ENCODE results near the gene CXorf58. TPM values are rescaled to one million over a fixed set of nuclear protein-coding genes. Genes with fewer than 3 reads are reported as not detected.
A peak's percentile ranks its signal among the peaks of the same experiment; 100 is the strongest.

CXorf58 gene
- total and polyA plus RNA-seq, 9 of the 15 experiments (the other 6 are each of a cell fraction or from before 2014, with no cell fraction given), result 0.10 to 0.27 (median 0.16) TPM; not detected in 3

DNA sequence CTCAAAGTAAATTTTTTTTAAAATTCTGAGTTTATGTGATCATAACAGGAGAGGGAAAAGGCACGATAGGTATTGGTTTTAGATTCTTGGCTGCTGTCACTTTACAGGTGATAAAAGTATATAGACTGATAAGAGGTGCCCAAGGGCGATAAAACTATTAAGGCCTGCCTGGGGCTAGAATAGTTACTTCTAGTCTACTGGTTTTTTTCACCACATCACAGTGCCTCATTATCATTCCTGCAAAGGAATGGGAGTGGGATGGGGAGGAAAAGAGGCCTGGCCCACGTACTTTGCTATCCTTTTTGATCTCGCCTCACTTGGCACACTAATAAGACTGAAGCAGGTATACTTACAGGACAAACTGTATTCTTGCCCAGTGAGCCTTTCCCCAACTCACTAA is 46.6 kb downstream of the CXorf58 start (continued):
- TF ChIP-seq HINFP (tag; conservative IDR thresholded peaks at IDR 0.05; ENCODE audit: low read depth) (no peak), PURB (CRISPR knock-in tag; IDR thresholded peaks at IDR 0.05; ENCODE audit: low read depth) (no peak), ZNF253 (CRISPR knock-in tag; conservative IDR thresholded peaks at IDR 0.05) (no peak), ZKSCAN8 (CRISPR knock-in tag; IDR thresholded peaks at IDR 0.05) (no peak), TARDBP (IDR thresholded peaks at IDR 0.05) (no peak)
- TF ChIP-seq, protein P1, sequence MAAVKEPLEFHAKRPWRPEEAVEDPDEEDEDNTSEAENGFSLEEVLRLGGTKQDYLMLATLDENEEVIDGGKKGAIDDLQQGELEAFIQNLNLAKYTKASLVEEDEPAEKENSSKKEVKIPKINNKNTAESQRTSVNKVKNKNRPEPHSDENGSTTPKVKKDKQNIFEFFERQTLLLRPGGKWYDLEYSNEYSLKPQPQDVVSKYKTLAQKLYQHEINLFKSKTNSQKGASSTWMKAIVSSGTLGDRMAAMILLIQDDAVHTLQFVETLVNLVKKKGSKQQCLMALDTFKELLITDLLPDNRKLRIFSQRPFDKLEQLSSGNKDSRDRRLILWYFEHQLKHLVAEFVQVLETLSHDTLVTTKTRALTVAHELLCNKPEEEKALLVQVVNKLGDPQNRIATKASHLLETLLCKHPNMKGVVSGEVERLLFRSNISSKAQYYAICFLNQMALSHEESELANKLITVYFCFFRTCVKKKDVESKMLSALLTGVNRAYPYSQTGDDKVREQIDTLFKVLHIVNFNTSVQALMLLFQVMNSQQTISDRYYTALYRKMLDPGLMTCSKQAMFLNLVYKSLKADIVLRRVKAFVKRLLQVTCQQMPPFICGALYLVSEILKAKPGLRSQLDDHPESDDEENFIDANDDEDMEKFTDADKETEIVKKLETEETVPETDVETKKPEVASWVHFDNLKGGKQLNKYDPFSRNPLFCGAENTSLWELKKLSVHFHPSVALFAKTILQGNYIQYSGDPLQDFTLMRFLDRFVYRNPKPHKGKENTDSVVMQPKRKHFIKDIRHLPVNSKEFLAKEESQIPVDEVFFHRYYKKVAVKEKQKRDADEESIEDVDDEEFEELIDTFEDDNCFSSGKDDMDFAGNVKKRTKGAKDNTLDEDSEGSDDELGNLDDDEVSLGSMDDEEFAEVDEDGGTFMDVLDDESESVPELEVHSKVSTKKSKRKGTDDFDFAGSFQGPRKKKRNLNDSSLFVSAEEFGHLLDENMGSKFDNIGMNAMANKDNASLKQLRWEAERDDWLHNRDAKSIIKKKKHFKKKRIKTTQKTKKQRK (IDR thresholded peaks at IDR 0.05; ENCODE audit: borderline replicate concordance, low read depth, low read length), result no peak

GRCh38 chrX:23959781-23960180 is 52.0 kb downstream of the CXorf58 start:
- CTCF ChIA-PET (ENCODE audit: low intra/inter-chr PET ratio), result no interaction called here
- H4K20me1 ChIP-seq (replicated peaks; ENCODE audit: control insufficient read depth, insufficient read depth, low read length), result no peaks in the 10 kb centered on the region
- 51% methylated on average over 3 of the region's 3 CpGs for WGBS (ENCODE audit: insufficient coverage, low coverage, missing lambda C conversion rate)
- H3K4me1 ChIP-seq (replicated peaks in 1 of 2; ENCODE audit: control insufficient read depth in 2 of 2, insufficient read depth in 2 of 2, low read length in 2 of 2), result peaks cover 6% of the 10 kb centered on the region in 2 experiments; a peak in 4 of 5 replicates
- H3K4me3 ChIP-seq, result no peak overlapping the region
- ATAC-seq, result peak; percentile 44
- H3K27me3 ChIP-seq (ENCODE audit: control insufficient read depth in 2 of 2, insufficient read depth in 2 of 2, low read length in 2 of 2), result no peaks in the 10 kb centered on the region
- intact Hi-C loops (cut with micrococcal nuclease) (no loop called here), in situ Hi-C loops (cut with MboI) (no loop called here)
- H2AFZ ChIP-seq (ENCODE audit: low read depth, low read length), result peak overlapping the region; percentile 76
- no peaks in the 10 kb centered on the region for H3K9me3 ChIP-seq (replicated peaks; ENCODE audit: control insufficient read depth, insufficient read depth, low read depth, low read length)
- H3K36me3 ChIP-seq (ENCODE audit: control insufficient read depth, insufficient read depth, low read length), result no peaks in the 10 kb centered on the region
- peak in 1 of 4 experiments; percentile 12 for DNase-seq (ENCODE audit: extremely low read depth in 1 of 4, low spot score in 3 of 4)
- H3K79me2 ChIP-seq (ENCODE audit: control insufficient read depth, insufficient read depth, low read length), result no peaks in the 10 kb centered on the region
- FAIRE-seq, result peak; percentile 74
- POLR2A ChIA-PET, result no interaction called here
- no peak overlapping the region for H3K4me2 ChIP-seq (ENCODE audit: insufficient read depth, low read length)
- no peak overlapping the region for H3K27ac ChIP-seq (ENCODE audit: extremely low read depth, low read depth, low read length)
- no TSS peak for BruUV-seq (replicated peaks)
- no peaks in the 10 kb centered on the region for H3K9me1 ChIP-seq (ENCODE audit: control insufficient read depth, insufficient read depth, low read length)
- no peak overlapping the region for H3K9ac ChIP-seq (ENCODE audit: insufficient read depth in 1 of 2, low read depth in 2 of 2, low read length in 2 of 2)
- TF ChIP-seq MAFG (tag; conservative IDR thresholded peaks at IDR 0.05), result no peak
- no peak for TF ChIP-seq TEAD4 (IDR thresholded peaks at IDR 0.05; ENCODE audit: low read length)
- TF ChIP-seq TEAD4 (CRISPR knock-in tag; IDR thresholded peaks at IDR 0.05; ENCODE audit: borderline replicate concordance), result no peak
- TF ChIP-seq, protein P2, sequence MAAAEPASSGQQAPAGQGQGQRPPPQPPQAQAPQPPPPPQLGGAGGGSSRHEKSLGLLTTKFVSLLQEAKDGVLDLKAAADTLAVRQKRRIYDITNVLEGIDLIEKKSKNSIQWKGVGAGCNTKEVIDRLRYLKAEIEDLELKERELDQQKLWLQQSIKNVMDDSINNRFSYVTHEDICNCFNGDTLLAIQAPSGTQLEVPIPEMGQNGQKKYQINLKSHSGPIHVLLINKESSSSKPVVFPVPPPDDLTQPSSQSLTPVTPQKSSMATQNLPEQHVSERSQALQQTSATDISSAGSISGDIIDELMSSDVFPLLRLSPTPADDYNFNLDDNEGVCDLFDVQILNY (CRISPR knock-in tag; IDR thresholded peaks at IDR 0.05), result no peak
- TF ChIP-seq CBX5 (IDR thresholded peaks at IDR 0.05; ENCODE audit: borderline replicate concordance, low read depth), result no peak
